Fibroblast of pulmonary artery (primary cell): ENCODE results near the gene FADS3.

ENCODE experiments used
- DNase-seq: peaks from one replicate; pipeline ENCODE4 v3.0.0-alpha.2; 2010; ENCODE audit warnings: low read depth
- H3K4me3 ChIP-seq: replicated peaks from 2 replicates; pipeline ENCODE4 v1.5.1; 2011; ENCODE audit warnings: low read depth, mild to moderate bottlenecking, control low read depth, low read length, moderate library complexity
- CTCF ChIP-seq: IDR thresholded peaks from 2 replicates; pipeline ENCODE4 v1.5.1; 2011; ENCODE audit warnings: mild to moderate bottlenecking, control low read depth, low read length, inconsistent platforms; ENCODE audit errors: missing control alignments

The FADS3 gene

GRCh38 chr11:61905067-61905696, 13.8 kb upstream of the FADS3 start:
- H3K4me3 ChIP-seq = no peak overlapping the region
- no peak for DNase-seq
- no peak for TF ChIP-seq CTCF

- no peak for DNase-seq
- H3K4me3 ChIP-seq = no peak overlapping the region
- TF ChIP-seq CTCF = no peak
Measured at GRCh38 chr11:61904539-61905048, 13.2 kb upstream of the FADS3 start.

GRCh38 chr11:61903845-61904244, 12.5 kb upstream of the FADS3 start:
- DNase-seq = no peak
- no peak overlapping the region for H3K4me3 ChIP-seq
- no peak for TF ChIP-seq CTCF

GRCh38 chr11:61902313-61902712, 11.0 kb upstream of the FADS3 start:
- H3K4me3 ChIP-seq = no peak overlapping the region

GRCh38 chr11:61901397-61901796, 10.1 kb upstream of the FADS3 start:
- no peak for DNase-seq
- TF ChIP-seq CTCF = no peak
- no peak overlapping the region for H3K4me3 ChIP-seq

More at GRCh38 chr11:61902313-61902712, 11.0 kb upstream of the FADS3 start:
- DNase-seq = no peak
- no peak for TF ChIP-seq CTCF

GRCh38 chr11:61900251-61900650, 8.9 kb upstream of the FADS3 start:
- H3K4me3 ChIP-seq = no peak overlapping the region
- TF ChIP-seq CTCF = no peak
- no peak for DNase-seq

- TF ChIP-seq CTCF = peak; percentile 98
- DNase-seq = peak; percentile 75
- H3K4me3 ChIP-seq = no peak overlapping the region
Measured at GRCh38 chr11:61899146-61899841, 7.9 kb upstream of the FADS3 start.
